Measurements from ENCODE around the gene MED14. TPM values are rescaled to one million over a fixed set of nuclear protein-coding genes. Genes with fewer than 3 reads are reported as not detected.

The MED14 gene
- total and polyA plus RNA-seq, 2 of the 13 experiments (the other 11 are each of a cell fraction or from before 2014, with no cell fraction given): 10.2 to 16.3 TPM

GRCh38 chrX:40663880-40664630 lies 71.3 kb downstream of the MED14 start:
- 84% methylated on average over 5 of the region's 6 CpGs for WGBS (ENCODE audit: low lambda C conversion rate)
- Histone ChIP-seq H3K4me3 (replicated peaks in 1 of 3; ENCODE audit: insufficient read depth in 1 of 3, low read depth in 2 of 3, low read length in 3 of 3) (no peak overlapping the region), H3K79me2 (ENCODE audit: insufficient read depth, low read length) (no peaks in the 10 kb centered on the region), H3K36me3 (replicated peaks in 1 of 2; ENCODE audit: control insufficient read depth in 1 of 2, insufficient read depth in 2 of 2, low read length in 2 of 2) (peaks cover 2 to 32% of the 10 kb centered on the region in 2 experiments; a peak in 4 of 5 replicates), H3K27me3 (ENCODE audit: control insufficient read depth in 1 of 2, insufficient read depth in 2 of 2, low read length in 2 of 2) (no peaks in the 10 kb centered on the region), H3K27ac (ENCODE audit: extremely low read length, insufficient read depth, low read length) (no peak overlapping the region), H3K4me1 (ENCODE audit: insufficient read depth, low read length) (no peaks in the 10 kb centered on the region), H2AFZ (ENCODE audit: low read length) (no peak overlapping the region), H4K20me1 (ENCODE audit: insufficient read depth, low read length) (no peaks in the 10 kb centered on the region), H3K9me3 (ENCODE audit: low read length) (no peaks in the 10 kb centered on the region), H3K4me2 (ENCODE audit: low read depth, low read length) (no peak overlapping the region), H3K9ac (ENCODE audit: insufficient read depth, low read depth, low read length) (no peak overlapping the region)
- DNase-seq (ENCODE audit: low spot score): no peak
- TF ChIP-seq CTCF (CRISPR knock-in tag; IDR thresholded peaks at IDR 0.05): 0 out of 2 replicates have a peak, but pooled peaks have one; percentile 9
- TF ChIP-seq ZNF235 (CRISPR knock-in tag; IDR thresholded peaks at IDR 0.05; ENCODE audit: borderline replicate concordance): no peak
- no peak for TF ChIP-seq UBTF (CRISPR knock-in tag; IDR thresholded peaks at IDR 0.05)
- TF ChIP-seq SOX13 (IDR thresholded peaks at IDR 0.05): no peak
- no peak for TF ChIP-seq SOX13 (CRISPR knock-in tag; conservative IDR thresholded peaks at IDR 0.05 in 1 of 2, IDR thresholded peaks at IDR 0.05 in 1 of 2)
- TF ChIP-seq TOPORS (CRISPR knock-in tag; IDR thresholded peaks at IDR 0.05): no peak
- BruUV-seq (replicated peaks): no TSS peak
- in situ Hi-C loops (cut with HindIII; ENCODE audit: extremely low pct_ligation_motif_present, low pct_unique_long_range_greater_than_20kb) (no loop called here), intact Hi-C loops (cut with micrococcal nuclease; ENCODE audit: unreplicated experiment) (no loop called here)
- POLR2A ChIA-PET: no interaction called here
- no peak; the same call in 2 of the 3 replicates for ATAC-seq
- FAIRE-seq: no peak
- CTCF ChIA-PET (ENCODE audit: low intra/inter-chr PET ratio, low total read pairs): no interaction called here

Measured in HepG2 (cell line).